Activated T-cell treated with anti-CD3 and anti-CD28 coated beads, Interleukin-2, amount 50 U/mL, for 24 hours (primary cell): ENCODE results near the gene SLX4IP.

Experiments used
- DNase-seq: peaks from one replicate; pipeline ENCODE4 v3.0.0-alpha.2; 2020
- H3K27ac Mint-ChIP-seq: 2 replicates; pipeline ENCODE4 v1.8.0; 2020; ENCODE audit warnings: mild to moderate bottlenecking, mixed read lengths
- H3K27me3 Mint-ChIP-seq: 2 replicates; pipeline ENCODE4 v1.8.0; 2020; ENCODE audit warnings: mixed read lengths
- H3K36me3 Mint-ChIP-seq: 2 replicates; pipeline ENCODE4 v1.8.0; 2020; ENCODE audit warnings: low read depth, mixed read lengths
- H3K4me1 Mint-ChIP-seq: 2 replicates; pipeline ENCODE4 v1.8.0; 2020; ENCODE audit warnings: low read depth, mixed read lengths
- H3K4me3 Mint-ChIP-seq: 2 replicates; pipeline ENCODE4 v1.8.0; 2020; ENCODE audit warnings: mild to moderate bottlenecking, moderate library complexity, mixed read lengths
- H3K9me3 Mint-ChIP-seq: 2 replicates; pipeline ENCODE4 v1.8.0; 2020; ENCODE audit warnings: mixed read lengths

Gene SLX4IP

DNA sequence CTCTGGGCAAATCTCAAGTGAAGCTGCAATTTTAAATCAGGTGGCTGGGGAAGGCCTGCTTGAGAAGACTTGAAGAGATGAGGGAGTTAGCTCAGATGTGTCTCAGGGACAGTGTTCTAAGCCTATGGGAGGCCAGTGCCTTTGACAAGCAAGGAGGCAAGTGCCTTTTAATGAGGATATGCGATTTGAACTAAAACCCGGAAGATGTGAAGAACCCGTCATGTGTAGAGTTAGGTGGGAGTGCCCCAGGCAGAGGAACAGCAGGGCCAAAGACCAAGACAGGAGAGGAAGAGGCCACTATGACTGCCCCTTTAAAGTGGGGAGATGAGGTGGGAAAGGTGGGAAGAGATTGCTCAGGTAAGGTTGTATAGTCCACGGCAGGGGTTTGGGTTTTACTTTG is 71.9 kb downstream of the SLX4IP start:
- no peak overlapping the region for H3K27ac Mint-ChIP-seq
- no peaks in the 10 kb centered on the region for H3K27me3 Mint-ChIP-seq
- H3K4me1 Mint-ChIP-seq = peaks cover 25% of the 10 kb centered on the region

DNA sequence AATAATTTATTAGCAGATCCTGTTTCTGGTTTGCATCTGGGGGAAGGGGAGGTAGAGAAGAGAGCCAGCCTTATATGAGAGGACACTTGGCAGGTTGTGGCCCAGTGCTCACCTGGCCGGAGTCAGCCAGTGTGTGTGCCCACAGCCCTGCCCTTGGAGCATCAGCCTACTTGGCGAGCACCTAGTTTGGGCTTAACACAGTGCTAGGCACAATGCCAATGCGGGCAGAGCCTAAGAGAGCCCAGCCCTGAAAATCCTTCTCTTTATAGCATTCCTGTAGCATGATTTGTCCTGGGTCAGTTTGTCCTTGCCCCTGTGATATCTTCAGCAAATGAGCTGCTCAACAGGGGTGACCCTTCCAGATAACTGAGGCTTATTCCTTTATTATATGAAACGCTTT is 73.0 kb downstream of the SLX4IP start:
- Mint-ChIP-seq H3K4me1 (peaks cover 19% of the 10 kb centered on the region), H3K4me3 (no peak overlapping the region), H3K36me3 (peaks cover 3% of the 10 kb centered on the region), H3K27ac (no peak overlapping the region), H3K9me3 (no peaks in the 10 kb centered on the region), H3K27me3 (no peaks in the 10 kb centered on the region)
- DNase-seq = no peak

More for the DNA sequence above, 71.9 kb downstream of the SLX4IP start:
- DNase-seq = no peak
- Mint-ChIP-seq H3K36me3 (peaks cover 3% of the 10 kb centered on the region), H3K4me3 (no peak overlapping the region), H3K9me3 (no peaks in the 10 kb centered on the region)

DNA sequence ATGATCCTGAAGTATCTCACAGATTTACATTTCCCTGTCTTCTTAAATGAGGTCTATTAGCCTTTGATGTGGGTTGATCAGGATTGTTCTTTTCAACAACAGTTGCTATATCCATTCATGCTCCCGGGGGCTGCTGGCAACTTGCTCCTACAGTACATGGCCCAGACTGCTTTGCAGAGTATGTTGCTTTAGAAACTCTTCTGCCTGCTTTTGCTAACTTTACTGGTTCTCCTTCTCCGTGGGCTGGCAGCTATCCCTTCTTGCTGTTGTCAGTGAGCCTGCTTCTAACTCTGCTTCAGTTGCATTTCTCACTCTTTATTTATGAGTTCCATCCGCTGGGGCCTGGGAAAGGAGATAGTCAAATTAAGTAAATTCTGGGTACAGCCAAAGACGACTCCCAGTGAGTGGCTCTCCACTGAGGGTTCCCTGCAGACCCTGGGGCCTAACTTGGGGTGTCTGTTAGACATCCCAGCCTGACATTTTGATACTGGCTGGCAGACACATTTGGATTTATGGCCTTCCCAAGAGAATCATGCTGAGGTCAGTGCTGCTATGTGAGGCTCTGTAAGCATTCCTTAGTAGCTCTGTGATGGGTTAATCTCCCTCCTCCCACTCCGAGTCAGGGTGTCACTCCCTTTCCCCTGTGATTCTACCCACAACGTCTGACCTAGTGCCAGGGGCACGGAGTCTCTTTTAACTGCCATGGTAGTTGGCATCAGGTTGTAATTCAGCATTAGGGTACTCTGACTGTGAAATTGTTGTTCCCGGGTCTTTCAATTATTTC is 73.6 kb downstream of the SLX4IP start:
- H3K27me3 Mint-ChIP-seq = no peaks in the 10 kb centered on the region
- H3K4me3 Mint-ChIP-seq = no peak overlapping the region
- no peaks in the 10 kb centered on the region for H3K9me3 Mint-ChIP-seq
- H3K27ac Mint-ChIP-seq = no peak overlapping the region
- H3K4me1 Mint-ChIP-seq = peaks cover 22% of the 10 kb centered on the region
- H3K36me3 Mint-ChIP-seq = peaks cover 3% of the 10 kb centered on the region
- DNase-seq = no peak

DNA sequence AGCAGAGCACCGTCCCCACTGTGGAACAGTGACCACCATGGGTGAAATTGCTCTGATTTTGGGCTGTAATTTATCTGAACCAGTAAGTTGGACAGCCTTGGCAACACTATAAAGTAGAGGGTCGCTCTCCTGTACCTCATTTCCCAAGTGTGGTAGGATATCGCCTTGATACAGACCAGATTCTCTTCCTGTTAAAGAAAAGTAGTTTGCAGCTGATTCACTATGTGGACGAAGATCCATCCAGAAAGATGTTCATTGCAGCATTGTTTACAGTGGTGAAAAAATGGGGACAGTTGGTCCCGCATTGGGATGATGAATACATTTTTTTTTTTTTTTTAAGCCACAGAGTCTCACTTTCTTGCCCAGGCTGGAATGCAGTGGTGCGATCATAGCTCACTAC is 74.3 kb downstream of the SLX4IP start:
- no peak overlapping the region for H3K27ac Mint-ChIP-seq
- H3K27me3 Mint-ChIP-seq = no peaks in the 10 kb centered on the region
- no peak overlapping the region for H3K4me3 Mint-ChIP-seq
- H3K4me1 Mint-ChIP-seq = peaks cover 29% of the 10 kb centered on the region
- no peaks in the 10 kb centered on the region for H3K9me3 Mint-ChIP-seq
- H3K36me3 Mint-ChIP-seq = peaks cover 3% of the 10 kb centered on the region
- DNase-seq = no peak

DNA sequence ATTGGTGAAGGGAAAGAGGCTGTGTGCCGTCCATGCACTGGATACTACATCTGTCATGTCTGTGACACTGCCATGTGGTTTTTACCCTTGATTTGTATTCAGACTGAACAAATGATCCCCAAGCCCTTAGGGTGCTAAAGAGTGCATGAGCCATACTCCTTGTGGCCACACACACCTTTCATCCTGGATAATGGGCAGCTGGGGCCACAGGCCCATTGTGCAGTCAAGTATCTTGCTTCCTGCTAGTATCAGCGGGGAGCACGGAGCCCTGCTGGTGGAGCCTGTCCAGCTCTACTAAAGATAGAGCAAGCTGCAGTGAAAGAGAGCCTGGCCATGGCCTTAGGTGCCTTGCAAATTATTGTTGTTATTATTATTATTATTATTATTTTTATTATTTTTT is 75.1 kb downstream of the SLX4IP start:
- H3K9me3 Mint-ChIP-seq = no peaks in the 10 kb centered on the region
- peaks cover 6% of the 10 kb centered on the region for H3K36me3 Mint-ChIP-seq
- peaks cover 34% of the 10 kb centered on the region for H3K4me1 Mint-ChIP-seq
- no peak overlapping the region for H3K4me3 Mint-ChIP-seq
- H3K27me3 Mint-ChIP-seq = no peaks in the 10 kb centered on the region
- no peak for DNase-seq
- H3K27ac Mint-ChIP-seq = no peak overlapping the region

DNA sequence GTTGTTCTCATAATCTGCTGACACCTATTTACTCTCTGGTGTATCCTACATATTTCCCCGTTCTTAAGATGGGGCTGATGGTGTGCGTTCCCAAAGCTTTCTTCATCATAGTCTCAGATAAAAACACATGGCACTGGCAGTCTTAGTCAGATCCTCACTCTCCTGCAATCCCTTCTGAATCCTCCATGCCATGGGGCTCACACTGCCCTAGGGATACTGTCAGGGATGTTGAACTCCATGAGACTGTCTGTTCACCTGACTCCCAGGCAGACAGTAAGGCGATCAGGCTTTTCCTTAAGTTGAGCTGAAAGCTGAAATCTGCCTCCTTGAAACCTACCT is 76.0 kb downstream of the SLX4IP start:
- peak overlapping the region; percentile 84 for H3K27ac Mint-ChIP-seq
- peaks cover 34% of the 10 kb centered on the region for H3K4me1 Mint-ChIP-seq

DNA sequence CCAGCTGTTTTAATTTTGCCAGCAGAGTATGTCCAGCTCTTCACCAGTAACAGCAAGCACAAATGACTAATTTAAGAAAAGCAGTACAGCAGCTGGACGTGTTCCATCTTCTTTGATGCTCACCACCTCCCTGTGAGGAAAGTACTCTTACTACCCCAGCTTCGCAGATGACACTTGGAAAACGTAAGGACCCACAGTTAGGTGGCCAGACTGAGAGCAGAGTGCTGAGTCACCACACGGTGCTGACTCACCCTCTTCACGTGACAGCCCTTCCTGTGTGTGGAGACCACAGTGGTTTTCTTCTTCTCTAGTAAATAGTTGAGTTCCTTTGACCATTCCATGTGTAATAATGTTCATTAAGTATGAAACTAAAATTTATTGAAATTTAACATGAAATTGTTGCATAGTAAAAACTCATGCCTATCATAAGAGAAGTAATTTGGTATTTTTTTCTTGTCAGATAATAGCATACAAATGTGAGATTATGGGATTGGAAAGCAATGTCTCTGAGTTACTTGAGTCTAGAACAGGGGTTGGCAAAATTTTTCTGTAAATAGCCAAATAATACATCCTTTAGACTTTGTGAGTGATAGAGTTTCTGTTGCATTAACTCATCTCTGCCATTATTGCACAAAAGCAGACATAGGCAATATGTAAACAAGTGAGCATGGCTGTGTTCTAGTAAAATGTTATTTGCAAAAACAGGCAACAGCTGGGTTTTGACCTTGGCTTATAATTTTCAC is 76.6 kb downstream of the SLX4IP start:
- H3K4me3 Mint-ChIP-seq = no peak overlapping the region
- H3K9me3 Mint-ChIP-seq = no peaks in the 10 kb centered on the region
- H3K27me3 Mint-ChIP-seq = no peaks in the 10 kb centered on the region
- H3K27ac Mint-ChIP-seq = peak overlapping the region; percentile 84
- DNase-seq = peak; percentile 69
- peaks cover 6% of the 10 kb centered on the region for H3K36me3 Mint-ChIP-seq
- H3K4me1 Mint-ChIP-seq = peaks cover 34% of the 10 kb centered on the region

More for the DNA sequence above, 76.0 kb downstream of the SLX4IP start:
- Mint-ChIP-seq H3K27me3 (no peaks in the 10 kb centered on the region), H3K36me3 (peaks cover 6% of the 10 kb centered on the region), H3K9me3 (no peaks in the 10 kb centered on the region), H3K4me3 (no peak overlapping the region)
- no peak for DNase-seq

DNA sequence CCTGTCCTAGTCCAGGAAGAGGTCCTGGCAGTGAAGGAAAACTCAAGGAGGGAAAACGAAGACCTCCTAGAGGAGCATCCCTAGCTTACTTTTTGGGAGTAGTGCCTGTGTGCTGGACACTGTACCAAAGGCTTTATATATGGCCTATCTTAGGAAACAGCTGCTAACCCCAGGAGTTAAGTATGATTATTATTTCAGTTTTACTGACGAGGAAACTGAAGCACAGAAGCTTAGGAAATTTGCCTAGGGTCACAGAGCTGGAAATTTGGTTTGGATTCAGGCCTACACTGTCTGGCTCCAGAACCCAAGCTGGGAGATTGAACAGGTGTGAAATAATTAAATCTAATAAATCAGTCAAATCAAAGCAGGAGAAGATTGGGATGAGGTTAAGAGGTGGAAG is 78.0 kb downstream of the SLX4IP start:
- H3K4me3 Mint-ChIP-seq = no peak overlapping the region
- no peak overlapping the region for H3K27ac Mint-ChIP-seq
- no peaks in the 10 kb centered on the region for H3K27me3 Mint-ChIP-seq
- H3K4me1 Mint-ChIP-seq = peaks cover 32% of the 10 kb centered on the region
- no peak for DNase-seq
- H3K9me3 Mint-ChIP-seq = no peaks in the 10 kb centered on the region
- H3K36me3 Mint-ChIP-seq = peaks cover 6% of the 10 kb centered on the region

DNA sequence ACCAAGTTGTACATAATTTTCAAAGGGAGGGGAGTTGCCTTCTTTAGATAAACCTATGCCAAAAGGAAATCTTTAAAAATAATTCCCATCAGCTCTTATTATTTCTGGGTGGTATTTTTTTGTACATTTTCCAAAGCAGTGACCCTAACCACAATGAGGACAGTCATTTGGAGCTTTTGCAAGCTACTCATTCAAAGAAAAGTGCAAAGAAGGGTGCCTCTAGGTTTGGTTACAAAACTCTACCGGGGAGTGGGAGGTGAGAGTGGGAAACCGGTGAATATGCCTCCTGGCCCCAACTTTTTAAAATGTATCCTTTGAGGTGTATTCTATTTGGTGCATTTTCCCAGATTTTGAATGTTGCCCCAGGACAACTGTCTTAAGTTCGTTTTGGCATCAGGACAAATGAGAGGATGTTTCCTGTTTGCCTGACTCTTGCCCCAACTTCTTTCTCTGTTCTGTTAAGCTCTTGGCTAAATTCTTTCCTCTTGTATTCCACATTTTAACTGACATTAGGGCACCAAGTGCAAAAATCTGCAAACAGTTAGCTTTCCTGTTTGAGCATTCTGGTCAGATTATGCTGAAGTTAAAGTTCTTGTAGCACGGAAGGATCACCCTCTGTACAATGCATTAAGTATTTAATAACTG is 78.9 kb downstream of the SLX4IP start:
- Mint-ChIP-seq H3K4me3 (no peak overlapping the region), H3K27me3 (no peaks in the 10 kb centered on the region), H3K27ac (no peak overlapping the region), H3K4me1 (peaks cover 32% of the 10 kb centered on the region), H3K36me3 (peaks cover 6% of the 10 kb centered on the region), H3K9me3 (no peaks in the 10 kb centered on the region)
- no peak for DNase-seq

DNA sequence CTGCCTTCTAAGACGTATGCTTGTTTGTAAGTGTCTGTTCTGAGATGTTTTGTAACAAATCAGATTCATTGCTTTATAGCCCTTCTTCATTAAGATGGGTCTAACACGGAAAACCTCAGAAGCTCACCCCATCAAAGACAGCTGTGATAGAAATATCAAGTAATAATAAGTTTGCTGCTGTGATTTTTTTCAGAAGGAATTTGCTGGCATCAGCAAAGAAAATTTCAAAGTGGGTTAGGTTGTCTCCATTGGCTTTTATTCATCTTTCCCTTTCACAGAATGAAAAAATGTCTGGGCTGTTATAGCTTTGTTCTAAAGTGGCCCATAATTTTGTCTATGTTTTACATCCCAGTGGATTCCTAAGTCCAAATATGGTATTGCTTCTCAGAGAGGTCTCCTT is 81.4 kb downstream of the SLX4IP start:
- Mint-ChIP-seq H3K4me1 (peaks cover 47% of the 10 kb centered on the region), H3K27me3 (no peaks in the 10 kb centered on the region)

DNA sequence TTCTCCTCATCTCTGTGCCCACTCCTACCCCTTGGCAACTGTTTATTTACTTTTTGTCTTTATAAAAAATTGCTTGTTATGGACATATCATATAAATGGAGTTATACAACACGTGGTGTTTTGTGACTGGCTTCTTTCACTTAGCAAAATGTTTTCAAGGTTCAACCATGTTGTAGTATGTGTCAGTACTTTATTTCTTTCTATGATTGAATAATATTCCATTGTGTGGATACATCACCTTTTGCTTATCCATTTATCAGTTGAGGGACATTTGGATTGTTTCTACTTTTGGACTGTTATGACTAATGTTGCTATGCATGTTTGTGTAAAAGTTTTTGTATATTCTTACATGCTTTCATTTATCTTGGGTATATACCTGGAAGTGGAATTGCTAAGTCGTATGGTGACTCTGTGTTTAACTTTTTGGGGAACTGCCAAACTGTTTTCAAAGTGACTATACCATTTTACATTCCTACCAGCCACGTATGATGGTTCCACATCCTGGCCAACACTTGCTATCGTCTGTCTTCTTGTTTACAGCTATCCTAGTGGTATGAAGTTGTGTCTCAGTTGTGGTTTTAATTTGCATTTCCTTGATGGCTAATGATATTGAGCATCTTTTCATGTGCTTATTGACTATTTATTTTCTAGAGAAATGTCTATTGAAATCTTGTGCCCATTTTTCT is 84.4 kb downstream of the SLX4IP start:
- no peak overlapping the region for H3K4me3 Mint-ChIP-seq
- no peak for DNase-seq
- peaks cover 37% of the 10 kb centered on the region for H3K4me1 Mint-ChIP-seq
- H3K27ac Mint-ChIP-seq = no peak overlapping the region
- no peaks in the 10 kb centered on the region for H3K27me3 Mint-ChIP-seq
- peaks cover 2% of the 10 kb centered on the region for H3K36me3 Mint-ChIP-seq
- H3K9me3 Mint-ChIP-seq = no peaks in the 10 kb centered on the region

More for the DNA sequence above, 81.4 kb downstream of the SLX4IP start:
- Mint-ChIP-seq H3K9me3 (no peaks in the 10 kb centered on the region), H3K4me3 (no peak overlapping the region), H3K36me3 (peaks cover 2% of the 10 kb centered on the region), H3K27ac (no peak overlapping the region)
- no peak for DNase-seq

DNA sequence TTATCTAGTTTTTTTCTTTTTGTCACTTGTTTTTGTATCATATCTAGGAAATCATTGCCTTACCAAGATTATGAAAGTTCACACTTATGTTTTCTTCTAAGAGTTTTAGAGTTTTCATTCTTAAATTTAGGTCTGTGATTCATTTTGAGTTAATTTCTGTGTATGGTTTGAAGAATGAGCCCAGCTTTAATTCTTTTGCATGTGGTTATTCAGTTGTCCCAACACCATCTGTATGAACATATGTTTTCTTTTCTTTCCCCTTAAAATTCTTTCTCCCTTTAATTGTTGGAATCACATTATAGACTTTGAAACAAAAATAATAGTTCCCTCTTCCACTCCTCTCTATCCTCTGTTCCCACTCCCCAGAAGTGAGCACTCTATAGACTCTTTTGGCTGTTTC is 85.4 kb downstream of the SLX4IP start:
- DNase-seq = no peak
- Mint-ChIP-seq H3K27ac (no peak overlapping the region), H3K36me3 (peaks cover 1% of the 10 kb centered on the region), H3K4me3 (no peak overlapping the region), H3K9me3 (no peaks in the 10 kb centered on the region), H3K27me3 (no peaks in the 10 kb centered on the region), H3K4me1 (peaks cover 36% of the 10 kb centered on the region)

DNA sequence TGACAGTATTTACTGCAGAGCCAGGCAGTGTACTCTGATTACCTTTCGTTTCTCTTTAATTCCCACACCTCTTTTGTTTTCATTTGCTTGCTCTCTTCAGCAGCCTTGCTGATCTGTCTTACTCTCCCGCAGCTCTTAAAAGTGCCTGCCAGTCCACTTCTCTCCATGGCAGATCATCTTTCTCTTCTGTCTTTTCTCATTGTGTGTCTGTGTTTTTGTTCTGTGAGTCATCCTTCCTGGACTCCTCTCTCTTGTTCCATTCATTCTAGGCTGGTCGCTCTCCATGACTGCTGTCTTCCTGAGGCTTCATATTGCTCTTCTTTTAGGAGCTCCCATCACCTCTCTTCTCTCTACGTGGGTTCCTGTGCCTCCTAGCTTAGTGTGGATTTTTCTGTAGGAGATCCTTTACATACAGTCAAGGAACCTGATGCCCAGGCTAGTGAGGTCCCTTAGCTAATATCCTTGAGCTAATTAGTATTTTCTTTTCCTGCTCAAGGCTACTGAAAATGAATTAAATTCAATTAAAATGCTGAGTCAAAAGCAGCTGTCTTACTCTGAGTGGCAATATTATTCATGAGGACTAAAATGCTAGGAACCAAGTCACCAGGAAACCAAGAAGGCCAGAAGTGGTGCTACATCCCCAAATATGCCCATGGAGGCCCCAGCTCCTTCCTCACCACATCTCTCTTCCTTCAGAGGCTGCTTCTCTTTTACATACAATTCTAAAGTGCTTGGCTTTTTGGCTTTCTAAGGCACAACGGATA is 86.1 kb downstream of the SLX4IP start:
- Mint-ChIP-seq H3K27me3 (no peaks in the 10 kb centered on the region), H3K27ac (no peak overlapping the region), H3K9me3 (no peaks in the 10 kb centered on the region), H3K4me3 (no peak overlapping the region), H3K36me3 (peaks cover 9% of the 10 kb centered on the region), H3K4me1 (peaks cover 36% of the 10 kb centered on the region)
- no peak for DNase-seq

DNA sequence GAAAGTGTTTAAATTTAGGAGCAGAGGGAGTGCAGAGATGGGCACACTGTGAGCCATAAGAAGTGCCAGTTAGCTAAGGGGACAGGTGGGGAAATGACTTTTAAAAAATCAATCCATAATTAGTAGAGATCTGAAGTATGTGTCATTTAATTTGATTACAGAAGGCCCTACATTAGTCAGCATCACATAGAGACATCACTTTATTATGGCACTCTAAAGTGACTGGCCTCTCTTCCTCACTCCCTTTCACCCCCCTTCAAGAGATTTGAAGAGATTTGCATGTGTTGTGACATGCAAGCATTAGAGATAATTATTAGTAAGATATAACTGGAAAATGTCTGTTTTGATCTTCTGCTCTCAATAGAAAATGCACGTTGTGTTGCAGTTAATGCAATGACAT is 86.7 kb downstream of the SLX4IP start:
- no peaks in the 10 kb centered on the region for H3K9me3 Mint-ChIP-seq
- peaks cover 10% of the 10 kb centered on the region for H3K36me3 Mint-ChIP-seq
- peaks cover 36% of the 10 kb centered on the region for H3K4me1 Mint-ChIP-seq
- no peak for DNase-seq
- H3K27ac Mint-ChIP-seq = no peak overlapping the region
- no peak overlapping the region for H3K4me3 Mint-ChIP-seq
- no peaks in the 10 kb centered on the region for H3K27me3 Mint-ChIP-seq
